ENCODE measurements around the gene ADAP2. TPM values are rescaled to one million over a fixed set of nuclear protein-coding genes. Genes with fewer than 3 reads are reported as not detected.

Gene ADAP2
- total RNA-seq, 1 donor from 2014 or later: 12.5 TPM

GRCh38 chr17:30997842-30998241 lies 76.1 kb downstream of the ADAP2 start:
- DNase-seq (ENCODE audit: low spot score in 2 of 2): no peak
- H3K4me3 ChIP-seq: no peak overlapping the region
- intact Hi-C loops (cut with DNase I): no loop called here
- no peak for TF ChIP-seq CTCF (IDR thresholded peaks at IDR 0.05)
- H3K27ac ChIP-seq: no peak overlapping the region
- H3K4me1 ChIP-seq: no peaks in the 10 kb centered on the region
- H3K36me3 ChIP-seq: peaks cover 48 to 52% of the 10 kb centered on the region in 2 donors
- H3K27me3 ChIP-seq: no peaks in the 10 kb centered on the region
- H3K9me3 ChIP-seq: no peaks in the 10 kb centered on the region

GRCh38 chr17:31002047-31002446 lies 80.3 kb downstream of the ADAP2 start:
- intact Hi-C loops (cut with DNase I): no loop called here
- H3K36me3 ChIP-seq: peaks cover 31 to 32% of the 10 kb centered on the region in 2 donors
- no peak for DNase-seq (ENCODE audit: low spot score in 2 of 2)

GRCh38 chr17:31003225-31003866 lies 81.6 kb downstream of the ADAP2 start:
- DNase-seq (ENCODE audit: low spot score in 2 of 2): no peak
- peaks cover 0 to 3% of the 10 kb centered on the region in 2 donors for H3K4me1 ChIP-seq
- H3K4me3 ChIP-seq: no peak overlapping the region
- H3K27ac ChIP-seq: no peak overlapping the region
- intact Hi-C loops (cut with DNase I): no loop called here
- TF ChIP-seq CTCF (IDR thresholded peaks at IDR 0.05): no peak
- peaks cover 18 to 21% of the 10 kb centered on the region in 2 donors for H3K36me3 ChIP-seq
- no peaks in the 10 kb centered on the region for H3K27me3 ChIP-seq
- H3K9me3 ChIP-seq: no peaks in the 10 kb centered on the region

More at GRCh38 chr17:31002047-31002446, 80.3 kb downstream of the ADAP2 start:
- no peaks in the 10 kb centered on the region for H3K4me1 ChIP-seq
- H3K27ac ChIP-seq: no peak overlapping the region
- no peaks in the 10 kb centered on the region for H3K27me3 ChIP-seq
- no peak for TF ChIP-seq CTCF (IDR thresholded peaks at IDR 0.05)
- no peak overlapping the region for H3K4me3 ChIP-seq
- H3K9me3 ChIP-seq: no peaks in the 10 kb centered on the region

GRCh38 chr17:31004160-31004559 lies 82.4 kb downstream of the ADAP2 start:
- DNase-seq (ENCODE audit: low spot score in 2 of 2): no peak
- Histone ChIP-seq H3K4me3 (no peak overlapping the region), H3K27me3 (no peaks in the 10 kb centered on the region), H3K27ac (no peak overlapping the region), H3K36me3 (peaks cover 10 to 13% of the 10 kb centered on the region in 2 donors), H3K9me3 (no peaks in the 10 kb centered on the region), H3K4me1 (peaks cover 0 to 7% of the 10 kb centered on the region in 2 donors)
- no peak for TF ChIP-seq CTCF (IDR thresholded peaks at IDR 0.05)
- intact Hi-C loops (cut with DNase I): no loop called here

GRCh38 chr17:31007695-31008373 lies 86.1 kb downstream of the ADAP2 start:
- Histone ChIP-seq H3K27me3 (no peaks in the 10 kb centered on the region), H3K9me3 (no peaks in the 10 kb centered on the region), H3K4me3 (peak overlapping the region; percentile 80), H3K4me1 (peaks cover 0 to 12% of the 10 kb centered on the region in 2 donors), H3K27ac (peak overlapping the region; percentile 97), H3K36me3 (peaks cover 0 to 6% of the 10 kb centered on the region in 2 donors)
- no peak for TF ChIP-seq CTCF (IDR thresholded peaks at IDR 0.05)
- DNase-seq (ENCODE audit: low spot score in 2 of 2): no peak
- intact Hi-C loops (cut with DNase I): loop anchor here (2.0 kb wide), 1 partner anchor 37 kb away; the partner anchor contains the start of gene RNF135
